SK-N-SH (cell line): ENCODE measurements around the gene OGFR. TPM values are rescaled to one million over a fixed set of nuclear protein-coding genes. Genes with fewer than 3 reads are reported as not detected.

ENCODE experiments used
- CTCF ChIA-PET: fragments of 300-600, 350-600 bp; formaldehyde crosslinking; extraction: SDS; loops from one replicate; lab custom pipeline; 2021; lab: Yijun Ruan, JAX
- POLR2A ChIA-PET: fragments of 350-600 bp; sonication (Branson Sonifier 250); formaldehyde crosslinking; extraction: SDS; loops from one replicate; lab custom pipeline; 2020; ENCODE audit warnings: antibody characterized with exemption, inconsistent platforms; lab: Yijun Ruan, JAX
- DNase-seq: peaks from one replicate; pipeline ENCODE4 v3.0.0; 2012
- H2AFZ ChIP-seq: fragments of 200-600 bp; sonication (generic); 2 replicates; pipeline ENCODE4 v1.8.1; 2016; ENCODE audit warnings: antibody characterized with exemption, mild to moderate bottlenecking, low read depth
- H3F3A ChIP-seq: fragments of 200-600 bp; sonication (generic); replicated peaks from 2 replicates; pipeline ENCODE3; 2016; ENCODE audit warnings: antibody characterized with exemption, mild to moderate bottlenecking; ENCODE audit not compliant: insufficient read depth
- H3K27ac ChIP-seq, 2 experiments: fragments of 200-500 bp in 1 of 2; fragments of 200-600 bp in 1 of 2; sonication (Bioruptor generic) in 1 of 2; sonication (generic), shearing (Covaris generic) in 1 of 2; 2 replicates each; pipeline versions ENCODE4 v1.5.1 to v1.6.1; 2014 to 2016; ENCODE audit warnings: low read depth in 2 of 2, inconsistent platforms in 1 of 2, low read length in 1 of 2, mild to moderate bottlenecking in 1 of 2, mixed read lengths in 1 of 2
- H3K27me3 ChIP-seq: fragments of 200-600 bp; sonication (generic), shearing (Covaris generic); 2 replicates; pipeline ENCODE4 v1.6.1; 2016; ENCODE audit warnings: mixed run types; ENCODE audit not compliant: insufficient read depth
- H3K36me3 ChIP-seq, 2 experiments: fragments of 200-500 bp in 1 of 2; fragments of 200-600 bp in 1 of 2; sonication (Bioruptor generic) in 1 of 2; sonication (generic) in 1 of 2; replicated peaks in 1 of 2; 2 replicates each; pipeline versions ENCODE3 to v1.5.1; 2014 to 2016; ENCODE audit warnings: low read length in 1 of 2, mild to moderate bottlenecking in 1 of 2; ENCODE audit not compliant: insufficient read depth in 2 of 2, control insufficient read depth in 1 of 2
- H3K4me1 ChIP-seq, 2 experiments: fragments of 200-500 bp in 1 of 2; fragments of 200-600 bp in 1 of 2; sonication (Bioruptor generic) in 1 of 2; sonication (generic), shearing (Covaris generic) in 1 of 2; 2 replicates each; pipeline versions ENCODE4 v1.5.1 to v1.6.1; 2014 to 2016; ENCODE audit warnings: low read depth in 1 of 2, low read length in 1 of 2, mixed run types in 1 of 2; ENCODE audit not compliant: insufficient read depth in 2 of 2, control insufficient read depth in 1 of 2
- H3K4me2 ChIP-seq: fragments of 200-600 bp; sonication (generic), shearing (Covaris generic); 2 replicates; pipeline ENCODE4 v1.6.1; 2017; ENCODE audit warnings: mixed run types
- H3K4me3 ChIP-seq, 2 experiments: fragments of 200-500 bp in 1 of 2; fragments of 200-600 bp in 1 of 2; sonication (Bioruptor generic) in 1 of 2; sonication (generic), shearing (Covaris generic) in 1 of 2; 2 replicates each; pipeline versions ENCODE4 v1.5.1 to v1.8.1; 2014 to 2016; ENCODE audit warnings: low read depth in 2 of 2, inconsistent platforms in 1 of 2, low read length in 1 of 2, mild to moderate bottlenecking in 1 of 2, mixed read lengths in 1 of 2, moderate library complexity in 1 of 2
- H3K79me2 ChIP-seq: fragments of 200-600 bp; sonication (generic); 2 replicates; pipeline ENCODE4 v1.8.1; 2017; ENCODE audit warnings: mild to moderate bottlenecking; ENCODE audit not compliant: insufficient read depth
- H3K9ac ChIP-seq: fragments of 200-600 bp; sonication (generic); 2 replicates; pipeline ENCODE4 v1.6.1; 2017; ENCODE audit warnings: mixed run types
- H3K9me2 ChIP-seq: fragments of 200-600 bp; sonication (generic); 2 replicates; pipeline ENCODE4 v1.6.1; 2017; ENCODE audit warnings: mixed run types
- H3K9me3 ChIP-seq: fragments of 200-600 bp; sonication (generic); 2 replicates; pipeline ENCODE4 v1.6.1; 2017; ENCODE audit warnings: mixed run types, mild to moderate bottlenecking, moderate library complexity
- H4K20me1 ChIP-seq: fragments of 200-600 bp; sonication (generic); 2 replicates; pipeline ENCODE4 v1.6.1; 2017; ENCODE audit warnings: mild to moderate bottlenecking, mixed run types; ENCODE audit not compliant: insufficient read depth
- EP300 ChIP-seq, 2 experiments: IDR thresholded peaks; 2 replicates each; pipeline versions ENCODE4 v1.4.0 to v1.6.1; 2012; ENCODE audit warnings: borderline replicate concordance in 1 of 2, low read depth in 1 of 2, low read length in 1 of 2
- FOXJ3 ChIP-seq: sonication (generic); formaldehyde crosslinking; IDR thresholded peaks from 2 replicates; pipeline ENCODE4 v1.5.1; 2020; ENCODE audit warnings: mild to moderate bottlenecking, missing genetic modification reagents
- MXI1 ChIP-seq: IDR thresholded peaks from 2 replicates; pipeline ENCODE4 v1.6.1; 2012; ENCODE audit warnings: mild to moderate bottlenecking, low read depth, low read length, improper control_type of control experiment
- NFIC ChIP-seq: IDR thresholded peaks from 2 replicates; pipeline ENCODE4 v1.4.0; 2012; ENCODE audit warnings: borderline replicate concordance
- RAD21 ChIP-seq: IDR thresholded peaks from 2 replicates; pipeline ENCODE4 v1.6.1; 2012; ENCODE audit warnings: mild to moderate bottlenecking, low read length
- RCOR1 ChIP-seq: fragments of 150-350 bp; IDR thresholded peaks from 2 replicates; pipeline ENCODE4 v1.6.1; 2017; ENCODE audit warnings: antibody characterized with exemption, low read length
- RFX5 ChIP-seq: IDR thresholded peaks from 2 replicates; pipeline ENCODE4 v1.6.1; 2012; ENCODE audit warnings: mild to moderate bottlenecking, improper control_type of control experiment, low read length
- SMC3 ChIP-seq: IDR thresholded peaks from 2 replicates; pipeline ENCODE4 v1.6.1; 2012; ENCODE audit warnings: low read depth, low read length, improper control_type of control experiment
- TAF1 ChIP-seq: IDR thresholded peaks from 2 replicates; pipeline ENCODE4 v1.6.1; 2012; ENCODE audit warnings: low read depth, mild to moderate bottlenecking, low read length, moderate library complexity, borderline replicate concordance
- TCF12 ChIP-seq: IDR thresholded peaks from 2 replicates; pipeline ENCODE4 v1.4.0; 2012
- TEAD4 ChIP-seq: IDR thresholded peaks from 2 replicates; pipeline ENCODE4 v1.4.0; 2012; ENCODE audit warnings: mild to moderate bottlenecking, borderline replicate concordance; ENCODE audit not compliant: insufficient read depth
- YY1 ChIP-seq: IDR thresholded peaks from 2 replicates; pipeline ENCODE4 v1.4.0; 2012; ENCODE audit warnings: low read depth, mild to moderate bottlenecking
- WGBS: methylation state at CpG from one replicate; pipeline ENCODE4 v1.1.6; 2017; ENCODE audit warnings: low lambda C conversion rate; 5-methylcytosine and 5-hydroxymethylcytosine counted together
- polyA plus RNA-seq, 3 experiments: library from polyadenylated mRNA; depleted of rRNA; stranded (reverse); fragments of >200 nt; gene quantifications; 2 replicates each; pipeline ENCODE4 v1.2.3, GENCODE V29; 2012
- TF ChIP-seq, protein P1 (sequence below): IDR thresholded peaks from 2 replicates; pipeline ENCODE4 v1.4.0; 2012; ENCODE audit warnings: low read depth, borderline replicate concordance
- TF ChIP-seq, protein P2 (sequence below): fragments of 200-600 bp; sonication (generic); IDR thresholded peaks from 2 replicates; pipeline ENCODE4 v1.6.1; 2017; ENCODE audit warnings: antibody characterized with exemption, mild to moderate bottlenecking, moderate library complexity
- TF ChIP-seq, protein P3 (sequence below): IDR thresholded peaks from 2 replicates; pipeline ENCODE4 v1.4.0; 2012; ENCODE audit warnings: low read depth

Gene OGFR
- polyA plus RNA-seq, 1 of the 3 experiments (the other 2 are of a cell fraction), result 60.8 TPM

DNA sequence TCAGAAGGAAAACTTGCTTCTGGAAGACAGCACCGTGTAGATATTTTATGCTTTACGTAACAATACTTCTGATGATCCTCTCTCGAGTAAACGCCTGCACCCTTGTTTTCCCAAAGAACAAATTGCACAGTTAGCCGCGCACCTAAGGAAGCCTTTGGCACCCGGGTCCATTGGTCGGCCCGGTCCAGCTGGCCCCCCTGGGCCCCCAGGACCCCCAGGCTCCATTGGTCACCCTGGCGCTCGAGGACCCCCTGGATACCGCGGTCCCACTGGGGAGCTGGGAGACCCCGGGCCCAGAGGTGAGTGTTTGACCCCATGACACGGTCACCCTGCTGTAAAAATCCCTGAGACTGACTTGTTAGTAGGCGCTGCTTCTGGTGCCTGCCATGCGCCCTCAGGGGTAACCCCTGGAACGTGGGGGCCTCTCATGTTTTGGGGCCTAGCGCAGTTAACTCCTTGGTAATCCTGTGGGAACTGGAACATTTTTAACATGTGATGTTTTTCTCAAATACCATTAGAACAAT, 32.4 kb downstream of the OGFR start (continued):
- TF ChIP-seq, protein P1, sequence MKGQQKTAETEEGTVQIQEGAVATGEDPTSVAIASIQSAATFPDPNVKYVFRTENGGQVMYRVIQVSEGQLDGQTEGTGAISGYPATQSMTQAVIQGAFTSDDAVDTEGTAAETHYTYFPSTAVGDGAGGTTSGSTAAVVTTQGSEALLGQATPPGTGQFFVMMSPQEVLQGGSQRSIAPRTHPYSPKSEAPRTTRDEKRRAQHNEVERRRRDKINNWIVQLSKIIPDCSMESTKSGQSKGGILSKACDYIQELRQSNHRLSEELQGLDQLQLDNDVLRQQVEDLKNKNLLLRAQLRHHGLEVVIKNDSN, result no peak
- TF ChIP-seq TCF12 (no peak), RAD21 (no peak), MXI1 (no peak)

DNA sequence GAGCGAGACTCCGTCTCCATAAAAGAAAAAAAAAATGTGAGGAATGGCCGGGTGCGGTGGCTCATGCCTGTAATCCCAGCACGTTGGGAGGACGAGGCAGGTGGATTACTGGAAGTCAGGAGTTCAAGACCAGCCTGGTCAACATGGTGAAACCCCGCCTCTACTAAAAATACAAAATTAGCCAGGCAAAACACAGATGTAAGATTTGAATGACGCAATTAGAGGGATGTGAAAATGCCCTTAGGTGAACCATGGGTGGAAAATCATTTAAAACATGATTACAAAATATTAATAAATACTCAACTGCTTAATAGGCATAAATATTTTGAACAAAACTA, 33.1 kb downstream of the OGFR start:
- Histone ChIP-seq H3K27me3 (no peaks in the 10 kb centered on the region), H3K4me2 (no peak overlapping the region), H3K36me3 (peaks cover 2 to 4% of the 10 kb centered on the region in 2 experiments), H3K4me3 (no peak overlapping the region), H3F3A (no peaks in the 10 kb centered on the region), H2AFZ (no peak overlapping the region), H3K79me2 (no peaks in the 10 kb centered on the region), H3K4me1 (peaks cover 0 to 12% of the 10 kb centered on the region in 2 experiments; a peak in 1 of 4 replicates), H3K9ac (no peak overlapping the region), H4K20me1 (no peaks in the 10 kb centered on the region), H3K27ac (no peak overlapping the region; a peak in 1 of 4 replicates), H3K9me2 (no peaks in the 10 kb centered on the region), H3K9me3 (no peaks in the 10 kb centered on the region)
- ChIA-PET CTCF (interaction anchor here (3.1 kb wide), 1 partner anchor 9 kb away, joined by 10 read pairs; no protein-coding TSS in a partner anchor), POLR2A (no interaction called here)
- WGBS, result 86% methylated on average over 8 of the region's 8 CpGs
- DNase-seq, result no peak
- TF ChIP-seq, protein P2, sequence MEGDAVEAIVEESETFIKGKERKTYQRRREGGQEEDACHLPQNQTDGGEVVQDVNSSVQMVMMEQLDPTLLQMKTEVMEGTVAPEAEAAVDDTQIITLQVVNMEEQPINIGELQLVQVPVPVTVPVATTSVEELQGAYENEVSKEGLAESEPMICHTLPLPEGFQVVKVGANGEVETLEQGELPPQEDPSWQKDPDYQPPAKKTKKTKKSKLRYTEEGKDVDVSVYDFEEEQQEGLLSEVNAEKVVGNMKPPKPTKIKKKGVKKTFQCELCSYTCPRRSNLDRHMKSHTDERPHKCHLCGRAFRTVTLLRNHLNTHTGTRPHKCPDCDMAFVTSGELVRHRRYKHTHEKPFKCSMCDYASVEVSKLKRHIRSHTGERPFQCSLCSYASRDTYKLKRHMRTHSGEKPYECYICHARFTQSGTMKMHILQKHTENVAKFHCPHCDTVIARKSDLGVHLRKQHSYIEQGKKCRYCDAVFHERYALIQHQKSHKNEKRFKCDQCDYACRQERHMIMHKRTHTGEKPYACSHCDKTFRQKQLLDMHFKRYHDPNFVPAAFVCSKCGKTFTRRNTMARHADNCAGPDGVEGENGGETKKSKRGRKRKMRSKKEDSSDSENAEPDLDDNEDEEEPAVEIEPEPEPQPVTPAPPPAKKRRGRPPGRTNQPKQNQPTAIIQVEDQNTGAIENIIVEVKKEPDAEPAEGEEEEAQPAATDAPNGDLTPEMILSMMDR, result no peak
- TF ChIP-seq TEAD4, result no peak
- TF ChIP-seq SMC3, result no peak
- TF ChIP-seq NFIC, result no peak
- TF ChIP-seq RFX5, result no peak

DNA sequence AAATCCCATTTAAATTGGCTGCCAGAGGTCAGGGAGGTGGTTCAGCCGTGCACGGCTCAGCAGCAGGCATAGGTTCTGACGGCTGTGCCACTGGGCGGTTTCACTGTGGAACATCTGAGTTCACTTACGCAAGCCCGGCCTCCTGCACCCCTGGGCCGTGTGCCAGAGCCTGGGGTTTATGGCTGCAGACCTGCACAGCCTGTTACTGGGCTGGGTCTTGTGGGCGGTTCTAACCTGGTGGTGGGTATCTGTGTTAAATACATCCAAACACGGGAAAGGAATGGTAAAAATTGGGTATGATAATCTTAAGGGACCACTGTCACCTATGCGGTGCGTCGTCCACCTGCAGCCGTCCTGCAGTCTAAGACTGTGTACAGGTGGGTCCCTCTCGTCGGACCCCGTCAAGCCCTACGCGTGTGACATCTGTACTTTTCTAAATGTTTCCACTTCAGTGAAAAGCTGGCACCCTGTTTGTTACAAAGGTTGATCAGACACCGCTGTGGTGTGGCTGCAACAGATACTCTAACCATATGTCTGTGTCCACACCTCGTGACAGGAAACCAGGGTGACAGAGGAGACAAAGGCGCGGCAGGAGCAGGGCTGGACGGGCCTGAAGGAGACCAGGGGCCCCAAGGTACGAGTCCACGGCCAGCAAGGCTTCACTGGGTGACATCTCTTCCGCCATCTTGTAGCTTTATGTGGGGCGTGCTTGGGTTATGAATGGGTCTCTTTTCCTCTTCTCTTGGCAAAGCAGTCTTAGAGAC, 33.7 kb downstream of the OGFR start:
- Histone ChIP-seq H3K27ac (peak overlapping the region in 1 of 2 experiments; percentile 35; a peak in 1 of 4 replicates), H3K9me2 (no peaks in the 10 kb centered on the region), H2AFZ (no peak overlapping the region), H3K9me3 (no peaks in the 10 kb centered on the region), H3K27me3 (no peaks in the 10 kb centered on the region), H3K4me2 (no peak overlapping the region), H3K4me1 (peaks cover 0 to 8% of the 10 kb centered on the region in 2 experiments; a peak in 1 of 4 replicates), H4K20me1 (no peaks in the 10 kb centered on the region), H3K36me3 (peaks cover 2 to 4% of the 10 kb centered on the region in 2 experiments), H3K9ac (no peak overlapping the region), H3K4me3 (no peak overlapping the region), H3K79me2 (no peaks in the 10 kb centered on the region), H3F3A (no peaks in the 10 kb centered on the region)
- CTCF ChIA-PET, result interaction anchor here (0.6 to 3.1 kb wide), 5 partner anchors 9 to 338 kb away, joined by 3 to 10 read pairs (median 3); no protein-coding TSS in a partner anchor
- 68% methylated on average over 27 of the region's 27 CpGs for WGBS
- POLR2A ChIA-PET, result no interaction called here
- peak; percentile 92 for DNase-seq
- TF ChIP-seq RCOR1, result peak; percentile 42; the same call in 1 of the 2 replicates
- TF ChIP-seq YY1, result no peak
- no peak for TF ChIP-seq FOXJ3 (CRISPR knock-in tag)
- TF ChIP-seq TAF1, result no peak
- TF ChIP-seq EP300 (IDR thresholded peaks at IDR 0.05; ENCODE audit: borderline replicate concordance in 1 of 2, low read depth in 1 of 2, low read length in 1 of 2), result 0 out of 4 replicates have a peak, but pooled peaks of 1 of the 2 experiments have one; percentile 18
- TF ChIP-seq, protein P2, result no peak
- TF ChIP-seq, protein P3, sequence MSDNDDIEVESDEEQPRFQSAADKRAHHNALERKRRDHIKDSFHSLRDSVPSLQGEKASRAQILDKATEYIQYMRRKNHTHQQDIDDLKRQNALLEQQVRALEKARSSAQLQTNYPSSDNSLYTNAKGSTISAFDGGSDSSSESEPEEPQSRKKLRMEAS, result no peak
